Caco-2 (cell line): ENCODE measurements around the gene ABCA4. TPM values are rescaled to one million over a fixed set of nuclear protein-coding genes. Genes with fewer than 3 reads are reported as not detected.

ENCODE experiments used
- BruUV-seq: library from RNA; stranded (reverse); fragments of 400-500 nt; replicated peaks from 2 replicates; lab custom pipeline; 2021; lab: Mats Ljungman, UMichigan
- CTCF ChIA-PET: fragments of 300-600 bp; sonication (Branson Sonifier 250); formaldehyde crosslinking; loops from one replicate; lab custom pipeline; 2022; ENCODE audit warnings: antibody characterized with exemption; lab: Charles Lee
- POLR2A ChIA-PET: fragments of 300-600 bp; sonication (Branson Sonifier 250); formaldehyde crosslinking; loops from one replicate; lab custom pipeline; 2022; ENCODE audit warnings: antibody characterized with exemption; lab: Charles Lee
- DNase-seq, 2 experiments: peaks; one replicate each; pipeline versions ENCODE4 v3.0.0 to v3.0.0-alpha.2; 2020 to 2022
- H3K27me3 ChIP-seq: replicated peaks from 2 replicates; pipeline ENCODE4 v1.6.0; 2011; ENCODE audit warnings: low read length; ENCODE audit not compliant: control insufficient read depth, insufficient read depth
- H3K36me3 ChIP-seq: 2 replicates; pipeline ENCODE4 v1.5.1; 2011; ENCODE audit warnings: low read length; ENCODE audit not compliant: control insufficient read depth, insufficient read depth
- H3K4me1 ChIP-seq: fragments of 250-450 bp; sonication (Bioruptor Pico); 2 replicates; pipeline ENCODE4 v1.5.1; 2020; ENCODE audit warnings: mild to moderate bottlenecking
- H3K4me3 ChIP-seq: 2 replicates; pipeline ENCODE4 v1.5.1; 2011; ENCODE audit warnings: low read depth, mild to moderate bottlenecking, control low read depth, low read length
- H3K9me3 ChIP-seq: fragments of 250-450 bp; sonication (Bioruptor Pico); 2 replicates; pipeline ENCODE4 v1.5.1; 2020; ENCODE audit warnings: mild to moderate bottlenecking, moderate library complexity
- H3K27ac Mint-ChIP-seq: one replicate; pipeline ENCODE4 v1.8.0; 2022; ENCODE audit warnings: mixed read lengths; ENCODE audit not compliant: unreplicated experiment
- H3K27me3 Mint-ChIP-seq: one replicate; pipeline ENCODE4 v1.8.0; 2022; ENCODE audit warnings: mixed read lengths; ENCODE audit not compliant: insufficient read depth, unreplicated experiment
- H3K36me3 Mint-ChIP-seq: one replicate; pipeline ENCODE4 v1.8.0; 2022; ENCODE audit warnings: mild to moderate bottlenecking, mixed read lengths; ENCODE audit not compliant: insufficient read depth, unreplicated experiment
- H3K4me1 Mint-ChIP-seq: one replicate; pipeline ENCODE4 v1.8.0; 2022; ENCODE audit warnings: low read depth, mixed read lengths; ENCODE audit not compliant: unreplicated experiment
- H3K4me3 Mint-ChIP-seq: one replicate; pipeline ENCODE4 v1.8.0; 2022; ENCODE audit warnings: mild to moderate bottlenecking, moderate library complexity, mixed read lengths; ENCODE audit not compliant: unreplicated experiment
- H3K9me3 Mint-ChIP-seq: one replicate; pipeline ENCODE4 v1.8.0; 2022; ENCODE audit warnings: mixed read lengths; ENCODE audit not compliant: unreplicated experiment
- CTCF ChIP-seq, 2 experiments: fragments of 200-600 bp in 1 of 2; IDR thresholded peaks; 1 replicate in 1 of 2; 2 replicates in 1 of 2; pipeline versions ENCODE4 v1.5.1 to v1.8.0; 2011 to 2022; ENCODE audit warnings: antibody characterized with exemption in 1 of 2, control low read depth in 1 of 2, inconsistent platforms in 1 of 2, low read depth in 1 of 2, low read length in 1 of 2, mild to moderate bottlenecking in 1 of 2, moderate library complexity in 1 of 2; ENCODE audit not compliant: insufficient read depth in 1 of 2, severe bottlenecking in 1 of 2, unreplicated experiment in 1 of 2
- intact Hi-C: fragments of 100-400 bp; cut with micrococcal nuclease; formaldehyde crosslinking; loops from one replicate; pipeline ENCODE4 v1.10.0; 2022; ENCODE audit not compliant: unreplicated experiment
- total RNA-seq: library from RNA; stranded (reverse); gene quantifications from 2 replicates; pipeline ENCODE4 v1.2.3, GENCODE V29; 2022

Gene ABCA4
- total RNA-seq, 1 experiment from 2014 or later = 1.8 TPM

DNA sequence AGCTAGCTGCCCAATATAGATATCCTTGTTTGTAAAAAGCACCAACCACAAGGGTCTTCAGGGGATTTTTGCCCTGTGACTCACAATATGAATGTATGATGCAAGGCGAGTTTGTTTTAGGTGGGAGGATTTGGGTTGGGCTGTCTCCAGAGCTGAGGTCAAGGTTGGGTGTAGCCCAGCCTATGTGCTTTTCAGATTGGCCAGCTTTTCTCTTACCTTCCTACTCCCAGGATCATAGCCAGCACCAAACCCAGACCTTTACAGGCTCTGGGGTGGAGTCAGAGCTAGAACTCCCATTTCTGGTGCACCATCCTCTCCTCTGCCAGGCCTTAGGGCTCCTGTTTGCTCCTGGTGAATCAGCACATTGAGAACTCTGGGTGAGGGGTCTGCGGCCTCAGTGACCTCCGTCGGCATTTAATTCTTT is 156.2 kb downstream of the ABCA4 start:
- H3K9me3 Mint-ChIP-seq = no peaks in the 10 kb centered on the region
- Histone ChIP-seq H3K9me3 (no peaks in the 10 kb centered on the region), H3K4me3 (no peak overlapping the region), H3K27me3 (no peaks in the 10 kb centered on the region), H3K36me3 (no peaks in the 10 kb centered on the region), H3K4me1 (no peaks in the 10 kb centered on the region)
- no TSS peak for BruUV-seq
- no peak for DNase-seq
- H3K4me3 Mint-ChIP-seq = no peak overlapping the region
- TF ChIP-seq CTCF (IDR thresholded peaks at IDR 0.05; ENCODE audit: insufficient read depth in 1 of 2, low read depth in 1 of 2, low read length in 1 of 2, severe bottlenecking in 1 of 2, unreplicated experiment in 1 of 2) = no peak
- H3K27ac Mint-ChIP-seq = no peak overlapping the region
- intact Hi-C loops = loop anchor here (1.0 kb wide), 1 partner anchor 39 kb away; no protein-coding TSS in a partner anchor
- H3K4me1 Mint-ChIP-seq = no peaks in the 10 kb centered on the region
- H3K27me3 Mint-ChIP-seq = no peaks in the 10 kb centered on the region
- CTCF ChIA-PET = no interaction called here
- H3K36me3 Mint-ChIP-seq = no peaks in the 10 kb centered on the region
- POLR2A ChIA-PET = interaction anchor here (0.5 kb wide), 1 partner anchor 1523 kb away, joined by 3 read pairs; no protein-coding TSS in a partner anchor

DNA sequence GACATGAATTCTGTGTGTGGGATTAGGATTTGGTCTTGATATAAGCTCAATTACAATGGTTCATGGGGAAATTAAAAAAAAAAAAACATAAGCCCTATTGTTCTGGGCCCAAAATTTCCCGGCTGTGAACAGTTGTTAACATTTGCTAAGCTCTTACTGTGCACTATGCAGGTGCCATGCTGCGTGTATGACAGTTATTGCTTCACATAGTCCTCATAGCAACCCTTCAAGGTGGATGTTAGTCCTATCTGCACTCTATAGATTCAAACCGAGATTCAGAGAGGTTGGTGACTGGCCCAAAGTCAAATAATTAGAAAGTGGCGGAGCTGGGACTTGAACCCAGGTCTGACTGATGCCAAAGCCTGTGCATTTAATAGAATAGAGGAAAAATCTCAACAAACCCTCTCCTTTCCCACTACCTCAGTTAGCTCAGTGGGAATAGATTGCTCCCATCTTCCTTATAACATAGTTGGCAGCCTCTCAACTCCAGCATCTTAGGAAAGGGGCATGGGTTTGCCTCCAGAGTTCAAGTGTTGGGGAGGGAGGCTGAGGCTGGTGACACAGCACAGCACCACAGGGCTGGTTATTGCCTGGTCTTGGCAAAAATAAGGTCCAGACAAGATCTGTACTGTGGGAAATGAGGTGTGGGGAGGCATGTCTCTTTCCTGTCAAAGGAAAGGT is 156.7 kb downstream of the ABCA4 start:
- POLR2A ChIA-PET = interaction anchor here (0.5 kb wide), 1 partner anchor 1523 kb away, joined by 3 read pairs; no protein-coding TSS in a partner anchor
- H3K4me3 ChIP-seq = no peak overlapping the region
- CTCF ChIA-PET = no interaction called here
- no peak for TF ChIP-seq CTCF (IDR thresholded peaks at IDR 0.05; ENCODE audit: insufficient read depth in 1 of 2, low read depth in 1 of 2, low read length in 1 of 2, severe bottlenecking in 1 of 2, unreplicated experiment in 1 of 2)
- H3K36me3 ChIP-seq = no peaks in the 10 kb centered on the region
- DNase-seq = no peak
- H3K4me3 Mint-ChIP-seq = no peak overlapping the region
- no peaks in the 10 kb centered on the region for H3K4me1 Mint-ChIP-seq
- intact Hi-C loops = loop anchor here (1.0 kb wide), 1 partner anchor 39 kb away; no protein-coding TSS in a partner anchor
- H3K27me3 Mint-ChIP-seq = no peaks in the 10 kb centered on the region
- no TSS peak for BruUV-seq
- H3K36me3 Mint-ChIP-seq = no peaks in the 10 kb centered on the region
- H3K27me3 ChIP-seq = no peaks in the 10 kb centered on the region
- H3K9me3 ChIP-seq = no peaks in the 10 kb centered on the region
- H3K9me3 Mint-ChIP-seq = no peaks in the 10 kb centered on the region
- no peaks in the 10 kb centered on the region for H3K4me1 ChIP-seq
- H3K27ac Mint-ChIP-seq = no peak overlapping the region

- no peak overlapping the region for H3K27ac Mint-ChIP-seq
- no peaks in the 10 kb centered on the region for H3K36me3 Mint-ChIP-seq
- Histone ChIP-seq H3K4me3 (no peak overlapping the region), H3K9me3 (no peaks in the 10 kb centered on the region), H3K4me1 (no peaks in the 10 kb centered on the region), H3K36me3 (no peaks in the 10 kb centered on the region), H3K27me3 (no peaks in the 10 kb centered on the region)
- no peaks in the 10 kb centered on the region for H3K9me3 Mint-ChIP-seq
- no peak for DNase-seq
- no TSS peak for BruUV-seq
- TF ChIP-seq CTCF (IDR thresholded peaks at IDR 0.05; ENCODE audit: insufficient read depth in 1 of 2, low read depth in 1 of 2, low read length in 1 of 2, severe bottlenecking in 1 of 2, unreplicated experiment in 1 of 2) = no peak
- no peaks in the 10 kb centered on the region for H3K27me3 Mint-ChIP-seq
- ChIA-PET POLR2A (no interaction called here), CTCF (no interaction called here)
- no peaks in the 10 kb centered on the region for H3K4me1 Mint-ChIP-seq
- H3K4me3 Mint-ChIP-seq = no peak overlapping the region
- intact Hi-C loops = no loop called here
These were observed 157.4 kb downstream of the ABCA4 start for GRCh38 chr1:93963585-93963984.
